Germinal center (tissue), 1 donor: ENCODE results near the gene NAPSA.

Experiments used
- DNase-seq: peaks from one replicate; pipeline ENCODE4 v3.0.0; 2012; ENCODE audit warnings: mixed read lengths, low spot score

Gene NAPSA

GRCh38 chr19:50314724-50315708 lies 50.4 kb downstream of the NAPSA start:
- DNase-seq: no peak

DNA sequence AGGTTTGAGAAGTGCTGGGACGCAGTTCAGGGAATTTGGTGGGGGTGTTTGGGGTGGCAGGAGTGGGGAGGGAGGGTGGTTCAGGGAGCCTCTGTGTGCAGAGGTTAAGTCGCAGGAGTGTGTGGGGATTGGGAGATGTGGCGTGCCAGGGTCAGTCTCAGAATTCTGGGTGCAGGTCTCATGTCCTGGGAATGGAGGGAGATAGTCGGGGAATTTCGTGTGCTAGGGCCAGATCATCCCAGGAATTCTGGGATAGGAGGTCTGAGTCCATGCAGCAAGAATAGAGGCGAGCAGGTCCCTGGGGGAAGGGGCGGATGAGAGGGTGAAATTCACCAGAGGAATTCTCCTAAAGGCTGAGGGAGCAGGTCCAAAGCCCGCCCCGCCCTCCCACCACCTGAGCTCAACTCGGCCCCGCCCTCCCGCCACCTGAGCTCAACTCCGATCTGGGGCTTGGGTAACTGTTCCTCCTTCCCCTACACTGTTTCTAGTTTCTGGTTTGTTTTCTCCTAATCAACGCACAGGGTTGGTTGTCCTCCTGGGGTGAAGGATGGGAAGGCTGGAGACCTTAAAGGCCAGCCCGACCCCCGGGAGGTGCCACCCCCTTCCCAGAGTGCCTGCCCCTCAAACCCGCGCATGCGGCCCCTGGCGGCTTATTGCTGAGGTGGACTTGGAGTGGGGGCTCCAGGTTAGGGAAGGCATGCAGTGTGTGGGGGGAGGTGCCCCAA lies 51.5 kb downstream of the NAPSA start:
- no peak for DNase-seq

- DNase-seq: no peak
Measured at GRCh38 chr19:50312967-50313811, 52.2 kb downstream of the NAPSA start.

- DNase-seq: no peak
Measured at GRCh38 chr19:50311723-50312635, 53.5 kb downstream of the NAPSA start.

DNA sequence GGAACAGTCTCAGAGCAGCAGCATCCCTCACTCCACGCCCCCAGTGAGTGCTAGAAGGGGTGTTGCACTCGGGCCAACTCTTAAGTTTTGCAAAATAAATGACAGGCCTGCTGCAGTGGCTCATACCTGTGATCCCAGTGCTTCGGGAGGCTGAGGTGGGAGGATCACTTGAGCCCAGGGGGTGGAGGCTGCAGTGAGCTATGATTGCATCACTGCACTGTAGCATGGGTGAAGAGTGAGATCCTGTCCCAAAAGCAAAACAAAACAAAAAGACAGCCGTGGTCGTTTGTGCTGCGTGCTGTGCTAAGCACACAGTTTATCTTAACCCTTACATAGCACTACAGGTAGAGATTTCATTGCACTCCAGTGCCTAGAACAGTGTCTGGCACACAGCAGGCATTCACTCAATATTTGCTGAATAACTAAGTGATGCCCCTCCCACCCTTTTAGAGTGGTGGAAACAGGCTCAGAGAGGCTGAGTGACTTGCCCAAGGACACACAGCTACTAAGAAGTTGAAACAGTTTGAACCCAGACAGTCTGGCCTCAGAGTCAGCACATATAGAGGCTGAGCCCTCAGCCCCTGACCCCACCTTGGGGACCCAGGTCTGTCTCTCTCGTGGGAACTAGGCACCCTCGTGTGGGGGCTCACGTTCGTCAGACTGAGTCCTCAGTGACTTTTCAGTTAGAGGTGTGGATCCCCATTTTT lies 54.5 kb downstream of the NAPSA start:
- no peak for DNase-seq

- DNase-seq: no peak
Measured at GRCh38 chr19:50309396-50310125, 55.9 kb downstream of the NAPSA start.

GRCh38 chr19:50308991-50309390 lies 56.4 kb downstream of the NAPSA start:
- DNase-seq: no peak
